ENCODE results near the gene GOPC. TPM values are rescaled to one million over a fixed set of nuclear protein-coding genes. Genes with fewer than 3 reads are reported as not detected.

GOPC gene
- total and polyA plus RNA-seq, 2 of the 13 experiments (the other 11 are each of a cell fraction or from before 2014, with no cell fraction given) = 20.9 to 41.5 TPM

DNA sequence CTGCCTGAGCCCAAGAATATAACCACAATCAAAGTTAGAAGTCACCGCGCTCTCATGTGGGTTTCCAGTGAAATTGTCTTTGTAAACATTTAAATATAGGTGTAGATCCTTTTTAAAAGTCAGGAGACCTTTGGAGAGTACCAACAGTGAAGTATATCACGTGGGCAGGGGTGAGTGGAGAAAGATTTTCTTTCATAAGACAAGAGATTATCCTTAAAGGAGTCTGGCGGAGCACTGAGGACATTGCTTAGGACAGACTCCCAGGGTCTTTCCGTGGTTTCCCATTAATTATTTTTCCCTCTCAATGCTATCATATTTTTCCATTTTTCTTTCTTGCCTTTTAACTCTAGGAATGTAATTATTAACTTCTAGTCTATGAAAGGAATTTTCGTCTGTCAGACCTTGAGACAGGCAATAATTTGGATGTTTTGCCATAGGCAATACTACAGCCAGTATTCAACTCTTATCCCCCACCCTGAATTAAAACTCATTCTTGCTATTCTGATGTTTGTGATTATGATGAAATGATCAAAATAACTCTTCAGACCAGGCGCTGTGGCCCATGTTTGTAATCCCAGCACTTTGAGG, 88.4 kb downstream of the GOPC start:
- POLR2A ChIA-PET = no interaction called here
- CTCF ChIA-PET (ENCODE audit: low intra/inter-chr PET ratio, low total read pairs) = interaction anchor here (1.1 kb wide), 1 partner anchor 64 kb away, joined by 3 read pairs; no protein-coding TSS in a partner anchor
- peak; percentile 45 for ATAC-seq
- H3K27ac ChIP-seq (ENCODE audit: extremely low read length, insufficient read depth, low read length) = no peak overlapping the region
- H3K27me3 ChIP-seq (ENCODE audit: control insufficient read depth in 1 of 2, insufficient read depth in 2 of 2, low read length in 2 of 2) = no peaks in the 10 kb centered on the region
- FAIRE-seq = no peak
- no peak for DNase-seq (ENCODE audit: low spot score)
- peak overlapping the region; percentile 10; the same call in 1 of the 2 replicates for H3K4me2 ChIP-seq (ENCODE audit: low read depth, low read length)
- no TSS peak for BruUV-seq (replicated peaks)
- in situ Hi-C loops (cut with HindIII; ENCODE audit: extremely low pct_ligation_motif_present, low pct_unique_long_range_greater_than_20kb) (no loop called here), intact Hi-C loops (cut with micrococcal nuclease; ENCODE audit: unreplicated experiment) (loop anchor here (2.0 kb wide), 2 partner anchors 31 to 33 kb away; no protein-coding TSS in a partner anchor)
- peaks cover 70% of the 10 kb centered on the region for H3K4me1 ChIP-seq (ENCODE audit: insufficient read depth, low read length)
- peaks cover 6 to 10% of the 10 kb centered on the region in 2 experiments; a peak in 4 of 5 replicates for H3K36me3 ChIP-seq (replicated peaks in 1 of 2; ENCODE audit: control insufficient read depth in 1 of 2, insufficient read depth in 2 of 2, low read length in 2 of 2)
- no peak overlapping the region for H2AFZ ChIP-seq (ENCODE audit: low read length)
- no peak overlapping the region for H3K4me3 ChIP-seq (replicated peaks in 1 of 3; ENCODE audit: insufficient read depth in 1 of 3, low read depth in 2 of 3, low read length in 3 of 3)
- H3K9ac ChIP-seq (ENCODE audit: insufficient read depth, low read depth, low read length) = no peak overlapping the region
- TF ChIP-seq, protein P1, sequence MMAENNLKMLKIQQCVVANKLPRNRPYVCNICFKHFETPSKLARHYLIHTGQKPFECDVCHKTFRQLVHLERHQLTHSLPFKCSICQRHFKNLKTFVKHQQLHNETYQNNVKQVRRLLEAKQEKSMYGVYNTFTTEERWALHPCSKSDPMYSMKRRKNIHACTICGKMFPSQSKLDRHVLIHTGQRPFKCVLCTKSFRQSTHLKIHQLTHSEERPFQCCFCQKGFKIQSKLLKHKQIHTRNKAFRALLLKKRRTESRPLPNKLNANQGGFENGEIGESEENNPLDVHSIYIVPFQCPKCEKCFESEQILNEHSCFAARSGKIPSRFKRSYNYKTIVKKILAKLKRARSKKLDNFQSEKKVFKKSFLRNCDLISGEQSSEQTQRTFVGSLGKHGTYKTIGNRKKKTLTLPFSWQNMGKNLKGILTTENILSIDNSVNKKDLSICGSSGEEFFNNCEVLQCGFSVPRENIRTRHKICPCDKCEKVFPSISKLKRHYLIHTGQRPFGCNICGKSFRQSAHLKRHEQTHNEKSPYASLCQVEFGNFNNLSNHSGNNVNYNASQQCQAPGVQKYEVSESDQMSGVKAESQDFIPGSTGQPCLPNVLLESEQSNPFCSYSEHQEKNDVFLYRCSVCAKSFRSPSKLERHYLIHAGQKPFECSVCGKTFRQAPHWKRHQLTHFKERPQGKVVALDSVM (CRISPR knock-in tag; IDR thresholded peaks at IDR 0.05) = peak; percentile 52; the same call in 1 of the 2 replicates
- TF ChIP-seq IKZF1 (IDR thresholded peaks at IDR 0.05) (no peak), ZNF724P (CRISPR knock-in tag; IDR thresholded peaks at IDR 0.05; ENCODE audit: borderline replicate concordance) (no peak), TEAD2 (CRISPR knock-in tag; IDR thresholded peaks at IDR 0.05) (no peak), GABPA (IDR thresholded peaks at IDR 0.05; ENCODE audit: low read depth, low read length) (no peak), GABPA (CRISPR knock-in tag; IDR thresholded peaks at IDR 0.05; ENCODE audit: low read depth) (no peak)
- 82% methylated on average over 7 of the region's 7 CpGs for WGBS (ENCODE audit: low lambda C conversion rate)
- H3K9me3 ChIP-seq (ENCODE audit: low read length) = no peaks in the 10 kb centered on the region
- no peaks in the 10 kb centered on the region for H3K79me2 ChIP-seq (ENCODE audit: insufficient read depth, low read length)
- H4K20me1 ChIP-seq (ENCODE audit: insufficient read depth, low read length) = no peaks in the 10 kb centered on the region
